Loucy (cell line): Measurements from ENCODE around the gene ADORA1.

Experiments
- H2AFZ ChIP-seq: fragments of 200-600 bp; sonication (generic); 2 replicates; pipeline ENCODE4 v1.6.0; 2016; ENCODE audit warnings: antibody characterized with exemption, mild to moderate bottlenecking, low read length, moderate library complexity
- H3F3A ChIP-seq: fragments of 200-600 bp; 2 replicates; pipeline ENCODE4 v1.6.0; 2016; ENCODE audit warnings: antibody characterized with exemption, low read depth, mild to moderate bottlenecking
- H3K27me3 ChIP-seq: fragments of 200-600 bp; sonication (generic); 2 replicates; pipeline ENCODE4 v1.6.1; 2014; ENCODE audit warnings: low read length, mild to moderate bottlenecking; ENCODE audit not compliant: insufficient read depth, poor library complexity, severe bottlenecking
- H3K36me3 ChIP-seq: fragments of 200-600 bp; sonication (generic); 2 replicates; pipeline ENCODE4 v1.6.1; 2016; ENCODE audit warnings: low read length; ENCODE audit not compliant: insufficient read depth
- H3K4me1 ChIP-seq: fragments of 200-600 bp; sonication (generic); 2 replicates; pipeline ENCODE4 v1.5.1; 2014; ENCODE audit warnings: low read length, mild to moderate bottlenecking; ENCODE audit not compliant: insufficient read depth, poor library complexity, severe bottlenecking
- H3K4me2 ChIP-seq: fragments of 200-600 bp; sonication (generic); 2 replicates; pipeline ENCODE4 v1.6.0; 2014; ENCODE audit warnings: antibody characterized with exemption, low read length, low read depth, mild to moderate bottlenecking; ENCODE audit not compliant: poor library complexity, severe bottlenecking
- H3K4me3 ChIP-seq: fragments of 200-600 bp; sonication (generic); 2 replicates; pipeline ENCODE4 v1.5.1; 2014; ENCODE audit warnings: low read length, mild to moderate bottlenecking, mixed read lengths; ENCODE audit not compliant: poor library complexity, severe bottlenecking
- H3K79me2 ChIP-seq: fragments of 200-600 bp; sonication (generic); 2 replicates; pipeline ENCODE4 v1.6.1; 2014; ENCODE audit warnings: low read length; ENCODE audit not compliant: insufficient read depth
- H3K9ac ChIP-seq: fragments of 200-600 bp; sonication (generic); 2 replicates; pipeline ENCODE4 v1.6.0; 2014; ENCODE audit warnings: mild to moderate bottlenecking, low read depth, low read length, moderate library complexity; ENCODE audit not compliant: poor library complexity, severe bottlenecking
- H3K9me2 ChIP-seq: fragments of 200-600 bp; sonication (generic); replicated peaks from 2 replicates; pipeline ENCODE4 v1.6.1; 2016; ENCODE audit warnings: low read depth, low read length, mixed read lengths
- H3K9me3 ChIP-seq: fragments of 200-600 bp; sonication (generic); 2 replicates; pipeline ENCODE4 v1.6.1; 2014; ENCODE audit warnings: mild to moderate bottlenecking, antibody characterized with exemption, low read length, low read depth; ENCODE audit not compliant: insufficient read depth
- H4K20me1 ChIP-seq: fragments of 200-600 bp; sonication (generic); 2 replicates; pipeline ENCODE4 v1.6.0; 2014; ENCODE audit warnings: antibody characterized with exemption, low read length, mild to moderate bottlenecking; ENCODE audit not compliant: insufficient read depth, poor library complexity, severe bottlenecking
- CTCF ChIP-seq: fragments of 200-600 bp; sonication (generic); conservative IDR thresholded peaks from 2 replicates; pipeline ENCODE4 v1.5.1; 2014; ENCODE audit warnings: mild to moderate bottlenecking, antibody characterized with exemption, low read length
- EZH2phosphoT487 ChIP-seq: fragments of 200-600 bp; IDR thresholded peaks from 2 replicates; pipeline ENCODE4 v1.6.1; 2018; ENCODE audit warnings: antibody characterized with exemption, mild to moderate bottlenecking, moderate library complexity, borderline replicate concordance

Gene ADORA1

GRCh38 chr1:203187304-203187685, 59.8 kb downstream of the ADORA1 start:
- Histone ChIP-seq H2AFZ (no peak overlapping the region), H3K9me3 (no peaks in the 10 kb centered on the region), H3K9ac (no peak overlapping the region), H3K9me2 (no peaks in the 10 kb centered on the region), H3K27me3 (no peaks in the 10 kb centered on the region), H3K4me1 (no peaks in the 10 kb centered on the region), H3K79me2 (no peaks in the 10 kb centered on the region), H4K20me1 (no peaks in the 10 kb centered on the region), H3K36me3 (no peaks in the 10 kb centered on the region), H3K4me2 (no peak overlapping the region), H3F3A (no peaks in the 10 kb centered on the region), H3K4me3 (no peak overlapping the region)
- no peak for TF ChIP-seq CTCF
- no peak for TF ChIP-seq EZH2phosphoT487

GRCh38 chr1:203187689-203188264, 60.3 kb downstream of the ADORA1 start:
- no peak overlapping the region for H3K4me3 ChIP-seq
- TF ChIP-seq CTCF = no peak
- no peak for TF ChIP-seq EZH2phosphoT487
- H2AFZ ChIP-seq = no peak overlapping the region
- no peaks in the 10 kb centered on the region for H3K9me3 ChIP-seq
- H3K9ac ChIP-seq = no peak overlapping the region
- no peak overlapping the region for H3K4me2 ChIP-seq
- no peaks in the 10 kb centered on the region for H3K9me2 ChIP-seq
- H3K27me3 ChIP-seq = no peaks in the 10 kb centered on the region
- H3F3A ChIP-seq = no peaks in the 10 kb centered on the region
- H4K20me1 ChIP-seq = no peaks in the 10 kb centered on the region
- H3K4me1 ChIP-seq = no peaks in the 10 kb centered on the region
- no peaks in the 10 kb centered on the region for H3K36me3 ChIP-seq
- H3K79me2 ChIP-seq = no peaks in the 10 kb centered on the region

- no peaks in the 10 kb centered on the region for H3K27me3 ChIP-seq
- TF ChIP-seq EZH2phosphoT487 (no peak), CTCF (no peak)
- no peaks in the 10 kb centered on the region for H3K36me3 ChIP-seq
- no peaks in the 10 kb centered on the region for H3K79me2 ChIP-seq
- H4K20me1 ChIP-seq = no peaks in the 10 kb centered on the region
- no peaks in the 10 kb centered on the region for H3K9me3 ChIP-seq
- H3K4me3 ChIP-seq = no peak overlapping the region
- H2AFZ ChIP-seq = no peak overlapping the region
- no peak overlapping the region for H3K9ac ChIP-seq
- H3F3A ChIP-seq = no peaks in the 10 kb centered on the region
- no peak overlapping the region for H3K4me2 ChIP-seq
- no peaks in the 10 kb centered on the region for H3K9me2 ChIP-seq
- H3K4me1 ChIP-seq = no peaks in the 10 kb centered on the region
Measured at GRCh38 chr1:203188686-203189232, 61.2 kb downstream of the ADORA1 start.
